GM12892 (cell line): ENCODE results near the gene CDR2L.
"Not testable (repeated sequence)": the region's sequence is repeated elsewhere in the genome, so short reads cannot be mapped to it uniquely, and the experiment has no call there.

ENCODE experiments used
- DNase-seq: peaks from one replicate; pipeline ENCODE4 v3.0.0; 2011; ENCODE audit not compliant: insufficient read length
- FAIRE-seq: peaks from 2 replicates; lab custom pipeline; 2011; peaks lifted over from hg19 to GRCh38; lab: Jason Lieb, UNC
- POLR2A ChIP-seq: IDR thresholded peaks from 2 replicates; pipeline ENCODE4 v1.6.1; 2011; ENCODE audit warnings: low read depth, low read length, control low read depth
- POLR2AphosphoS5 ChIP-seq: IDR thresholded peaks from 2 replicates; pipeline ENCODE4 v1.6.1; 2011; ENCODE audit warnings: low read depth, low read length, control low read depth
- TAF1 ChIP-seq: IDR thresholded peaks from 2 replicates; pipeline ENCODE4 v1.6.1; 2011; ENCODE audit warnings: low read depth, mild to moderate bottlenecking, control low read depth, low read length, borderline replicate concordance

Gene CDR2L

GRCh38 chr17:75020331-75021110 lies 33.1 kb downstream of the CDR2L start:
- TF ChIP-seq POLR2A (no peak), POLR2AphosphoS5 (no peak), TAF1 (no peak)
- FAIRE-seq (no peak), DNase-seq (no peak)

- FAIRE-seq (no peak), DNase-seq (no peak)
- TF ChIP-seq POLR2A (no peak), TAF1 (no peak), POLR2AphosphoS5 (no peak)
Measured at GRCh38 chr17:75024686-75025397, 37.4 kb downstream of the CDR2L start.

- DNase-seq, FAIRE-seq: not testable (repeated sequence)
Measured at GRCh38 chr17:75025398-75025734, 37.9 kb downstream of the CDR2L start.

- not testable (repeated sequence) for FAIRE-seq, DNase-seq
Measured at GRCh38 chr17:75026650-75027049, 39.2 kb downstream of the CDR2L start.

DNA sequence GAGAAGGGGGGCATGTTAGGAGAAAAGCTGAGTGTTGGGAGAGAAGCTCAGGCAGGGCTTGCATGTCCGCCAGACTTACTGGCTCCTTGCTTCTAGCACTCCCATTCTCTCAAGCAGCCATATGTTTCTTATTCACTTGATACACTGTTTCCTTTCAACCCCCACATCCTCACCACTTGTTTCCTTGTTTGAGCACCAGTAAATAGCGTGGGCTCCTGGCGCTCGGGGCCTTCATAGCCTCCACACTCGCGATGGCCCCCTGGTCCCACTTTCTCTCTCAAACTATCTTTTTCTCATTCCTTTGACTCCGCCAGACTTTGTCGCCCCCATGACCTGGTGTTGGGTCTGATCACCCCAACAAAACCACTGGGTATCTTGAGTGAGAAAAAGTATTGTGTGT lies 42.7 kb downstream of the CDR2L start:
- no peak for FAIRE-seq
- no peak for DNase-seq
- no peak for TF ChIP-seq TAF1
- no peak for TF ChIP-seq POLR2A
- no peak for TF ChIP-seq POLR2AphosphoS5

DNA sequence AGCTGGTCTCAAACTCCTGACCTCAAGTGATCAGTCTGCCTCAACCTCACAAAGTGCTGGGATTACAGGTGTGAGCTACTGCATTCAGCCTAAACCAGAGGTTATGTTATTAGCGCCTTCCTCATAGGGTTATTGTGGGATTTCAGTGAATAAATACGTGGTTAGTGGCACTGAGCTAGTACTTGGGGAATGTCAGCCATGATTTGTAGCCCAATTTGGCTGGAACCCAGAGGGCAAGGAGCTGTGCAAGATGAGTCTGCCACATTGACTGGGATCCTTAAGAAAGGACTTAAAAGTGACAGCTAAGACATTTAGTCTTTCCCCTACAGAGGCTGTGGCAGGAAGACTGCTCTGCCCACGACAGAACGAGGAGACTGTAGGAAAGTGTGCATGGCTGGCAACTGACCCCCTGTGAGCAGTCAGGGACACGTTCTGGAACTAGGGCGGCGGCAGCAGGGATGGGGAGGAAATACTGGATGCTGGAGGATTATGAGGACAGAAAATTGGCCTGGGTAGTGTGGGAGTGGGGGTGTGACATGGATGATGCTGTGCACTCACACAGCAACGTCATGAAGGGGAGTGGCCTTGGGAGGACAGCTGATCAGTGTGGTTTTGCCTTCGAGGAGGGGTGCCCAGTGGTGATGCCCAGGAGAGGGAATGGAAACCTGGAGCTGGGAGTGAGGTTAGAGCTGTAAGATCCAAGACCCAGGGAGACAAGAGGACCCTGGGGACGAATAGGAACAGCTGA lies 44.7 kb downstream of the CDR2L start:
- TF ChIP-seq POLR2AphosphoS5 = no peak
- no peak for TF ChIP-seq POLR2A
- no peak for TF ChIP-seq TAF1
- DNase-seq (no peak), FAIRE-seq (peak; percentile 84)

DNA sequence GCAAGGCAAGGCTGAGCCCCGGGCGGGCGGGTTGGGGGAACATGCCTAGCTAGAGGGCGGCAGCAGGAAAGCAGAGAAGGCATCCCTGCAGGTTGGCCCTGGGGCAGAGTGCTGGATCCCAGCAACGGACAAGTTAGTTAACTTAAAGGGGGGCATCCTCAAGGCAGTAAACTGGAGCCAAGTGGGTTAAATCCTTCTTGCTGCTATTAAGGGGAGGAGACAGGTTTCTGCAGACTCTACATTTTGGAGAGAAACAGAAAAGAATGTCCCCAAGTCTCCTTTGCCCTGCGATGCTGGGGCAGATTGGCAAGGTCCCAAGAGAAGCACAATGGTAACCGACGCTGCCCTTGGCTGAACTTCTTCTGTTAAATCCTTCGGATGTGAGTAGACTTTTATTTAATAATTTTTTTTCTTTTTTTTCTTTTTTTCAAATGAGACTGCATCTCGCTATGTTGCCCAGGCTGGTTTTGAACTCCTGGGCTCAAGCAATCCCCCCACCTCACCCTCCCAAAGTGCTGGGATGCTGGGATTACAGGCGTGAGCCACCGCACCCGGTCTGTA lies 45.4 kb downstream of the CDR2L start:
- no peak for FAIRE-seq
- TF ChIP-seq TAF1 (no peak), POLR2A (no peak), POLR2AphosphoS5 (no peak)
- no peak for DNase-seq

DNA sequence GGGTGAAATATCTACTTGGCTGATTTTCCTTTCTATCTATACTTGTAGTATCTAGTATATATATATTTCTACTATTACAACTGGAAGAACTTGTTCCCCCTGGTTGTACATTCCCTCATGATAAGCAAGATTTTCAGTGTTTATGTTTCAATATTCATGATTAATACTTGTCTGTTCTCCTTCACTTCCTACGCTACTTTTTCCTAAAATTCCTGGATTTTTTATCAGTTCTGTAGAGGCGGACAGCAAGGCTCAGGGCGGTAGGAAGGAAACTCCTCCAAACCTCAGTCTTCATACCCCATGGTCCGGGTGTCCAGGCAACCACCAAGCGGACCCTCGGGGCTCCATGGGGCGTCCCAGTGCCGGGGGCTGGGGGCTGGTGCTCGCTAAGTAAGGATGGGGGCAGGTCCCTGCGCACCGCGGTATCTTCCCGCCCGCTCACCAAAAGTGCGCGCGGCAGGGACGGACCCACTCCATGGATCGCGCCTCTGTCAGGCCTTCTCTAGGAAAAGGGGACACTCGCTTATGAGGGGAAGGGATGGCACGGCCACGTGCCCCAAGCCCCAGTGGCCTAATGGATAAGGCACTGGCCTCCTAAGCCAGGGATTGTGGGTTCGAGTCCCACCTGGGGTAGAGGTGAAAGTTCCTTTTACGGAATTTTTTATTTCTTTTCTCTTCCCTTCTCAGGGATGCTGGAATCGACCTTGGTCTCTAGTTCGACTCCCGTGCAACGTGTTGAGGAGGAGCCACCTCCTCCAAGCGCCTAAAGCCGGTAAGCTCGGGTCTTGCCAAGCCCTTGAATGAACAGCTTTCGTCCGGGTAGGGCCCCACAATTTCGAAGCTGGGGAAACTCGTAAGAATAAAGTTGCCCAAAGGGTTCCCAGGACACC lies 46.2 kb downstream of the CDR2L start:
- TF ChIP-seq POLR2AphosphoS5 (no peak; the same call in 1 of the 2 replicates), TAF1 (no peak), POLR2A (peak; percentile 4; the same call in 1 of the 2 replicates)
- FAIRE-seq = peak; percentile 92
- peak; percentile 65 for DNase-seq

GRCh38 chr17:75034236-75034908 lies 46.9 kb downstream of the CDR2L start:
- FAIRE-seq (peak; percentile 46), DNase-seq (peak; percentile 70)
- TF ChIP-seq POLR2AphosphoS5 (no peak), POLR2A (no peak; the same call in 1 of the 2 replicates), TAF1 (no peak)

- FAIRE-seq (no peak), DNase-seq (no peak)
- no peak for TF ChIP-seq POLR2AphosphoS5
- no peak for TF ChIP-seq TAF1
- no peak for TF ChIP-seq POLR2A
Measured at GRCh38 chr17:75036643-75037268, 49.3 kb downstream of the CDR2L start.
